IMR-90 (cell line): ENCODE data around the gene GALNT16. TPM values are rescaled to one million over a fixed set of nuclear protein-coding genes. Genes with fewer than 3 reads are reported as not detected.

ENCODE experiments used
- ATAC-seq: fragments of 200-7000 bp; cut with Tn5 transposase; 2 replicates; pipeline ENCODE4 v1.9.1; 2020; ENCODE audit warnings: low read depth, mild to moderate bottlenecking, moderate library complexity
- BruUV-seq: library from RNA; stranded (reverse); fragments of 400-500 nt; replicated peaks from 2 replicates; lab custom pipeline; 2021; lab: Mats Ljungman, UMichigan
- CTCF ChIA-PET: fragments of 300-600 bp; formaldehyde crosslinking; extraction: SDS; loops from one replicate; lab custom pipeline; 2021; ENCODE audit warnings: antibody characterized with exemption; lab: Yijun Ruan, JAX
- POLR2A ChIA-PET: fragments of 300-600 bp; sonication (Branson Sonifier 250); formaldehyde crosslinking; loops from one replicate; lab custom pipeline; 2022; ENCODE audit warnings: antibody characterized with exemption; ENCODE audit not compliant: unreplicated experiment; lab: Charles Lee
- DNase-seq: peaks from one replicate; pipeline ENCODE4 v3.0.0; 2013
- H2AFZ ChIP-seq: replicated peaks from 2 replicates; pipeline ENCODE3; 2013; ENCODE audit warnings: low read length, mild to moderate bottlenecking; ENCODE audit not compliant: poor library complexity
- H2AK5ac ChIP-seq: 2 replicates; pipeline ENCODE4 v1.6.1; 2013; ENCODE audit warnings: low read depth, low read length, inconsistent platforms
- H2AK9ac ChIP-seq: replicated peaks from 2 replicates; pipeline ENCODE3; 2013; ENCODE audit warnings: mild to moderate bottlenecking, low read depth, low read length, moderate library complexity; ENCODE audit not compliant: poor library complexity
- H2BK120ac ChIP-seq: 2 replicates; pipeline ENCODE4 v1.6.1; 2013; ENCODE audit warnings: low read depth, low read length, inconsistent platforms
- H2BK15ac ChIP-seq: 3 replicates; pipeline ENCODE4 v1.6.1; 2013; ENCODE audit warnings: low read depth, low read length, inconsistent platforms
- H2BK20ac ChIP-seq: 2 replicates; pipeline ENCODE4 v1.6.1; 2013; ENCODE audit warnings: low read depth, mild to moderate bottlenecking, inconsistent platforms, low read length, moderate library complexity
- H2BK5ac ChIP-seq: 2 replicates; pipeline ENCODE4 v1.6.1; 2013; ENCODE audit warnings: mild to moderate bottlenecking, low read depth, low read length, inconsistent platforms; ENCODE audit not compliant: poor library complexity, severe bottlenecking
- H3K14ac ChIP-seq: replicated peaks from 2 replicates; pipeline ENCODE4 v1.6.1; 2013; ENCODE audit warnings: low read depth, low read length, inconsistent platforms
- H3K18ac ChIP-seq: 2 replicates; pipeline ENCODE4 v1.6.1; 2013; ENCODE audit warnings: low read depth, low read length, control low read depth
- H3K23ac ChIP-seq: 2 replicates; pipeline ENCODE4 v1.6.1; 2013; ENCODE audit warnings: low read depth, low read length, inconsistent platforms
- H3K27ac ChIP-seq: 2 replicates; pipeline ENCODE4 v1.5.1; 2013; ENCODE audit warnings: mild to moderate bottlenecking, control low read depth, low read length; ENCODE audit not compliant: insufficient read depth
- H3K27me3 ChIP-seq: 2 replicates; pipeline ENCODE4 v1.6.1; 2013; ENCODE audit warnings: low read length; ENCODE audit not compliant: control insufficient read depth, insufficient read depth
- H3K36me3 ChIP-seq: 2 replicates; pipeline ENCODE4 v1.6.1; 2013; ENCODE audit warnings: low read length, mixed read lengths; ENCODE audit not compliant: control insufficient read depth, insufficient read depth
- H3K4ac ChIP-seq: 2 replicates; pipeline ENCODE4 v1.6.1; 2013; ENCODE audit warnings: low read depth, low read length, inconsistent platforms
- H3K4me1 ChIP-seq: 2 replicates; pipeline ENCODE4 v1.6.1; 2013; ENCODE audit warnings: low read length, mixed read lengths; ENCODE audit not compliant: control insufficient read depth, insufficient read depth
- H3K4me2 ChIP-seq: 2 replicates; pipeline ENCODE4 v1.6.1; 2013; ENCODE audit warnings: low read depth, mild to moderate bottlenecking, control low read depth, low read length, moderate library complexity
- H3K4me3 ChIP-seq: 2 replicates; pipeline ENCODE4 v1.5.1; 2013; ENCODE audit warnings: low read depth, mild to moderate bottlenecking, control low read depth, low read length, moderate library complexity; ENCODE audit not compliant: insufficient read depth
- H3K56ac ChIP-seq: 2 replicates; pipeline ENCODE4 v1.6.1; 2013; ENCODE audit warnings: low read length, inconsistent platforms; ENCODE audit not compliant: insufficient read depth; ENCODE audit errors: extremely low read depth
- H3K79me1 ChIP-seq, 2 experiments: 2 replicates each; pipeline ENCODE4 v1.6.1; 2013; ENCODE audit warnings: low read length in 2 of 2, inconsistent platforms in 1 of 2, low read depth in 1 of 2
- H3K9ac ChIP-seq: 2 replicates; pipeline ENCODE4 v1.6.1; 2013; ENCODE audit warnings: low read depth, low read length, control low read depth
- H3K9me1 ChIP-seq: 2 replicates; pipeline ENCODE4 v1.6.1; 2013; ENCODE audit warnings: low read length, inconsistent platforms; ENCODE audit not compliant: insufficient read depth
- H3K9me3 ChIP-seq: 2 replicates; pipeline ENCODE4 v1.6.1; 2013; ENCODE audit warnings: low read length; ENCODE audit not compliant: control insufficient read depth, insufficient read depth
- H4K20me1 ChIP-seq: 2 replicates; pipeline ENCODE4 v1.6.1; 2013; ENCODE audit warnings: low read length, inconsistent platforms; ENCODE audit not compliant: insufficient read depth
- H4K5ac ChIP-seq: 2 replicates; pipeline ENCODE4 v1.6.1; 2013; ENCODE audit warnings: mild to moderate bottlenecking, low read depth, low read length, control low read depth
- H4K8ac ChIP-seq, 2 experiments: 2 replicates each; pipeline ENCODE4 v1.6.1; 2013; ENCODE audit warnings: low read depth in 2 of 2, low read length in 2 of 2, control low read depth in 1 of 2, inconsistent platforms in 1 of 2
- H4K91ac ChIP-seq: 2 replicates; pipeline ENCODE4 v1.6.1; 2013; ENCODE audit warnings: low read depth, low read length, inconsistent platforms; ENCODE audit not compliant: insufficient read depth
- BHLHE40 ChIP-seq: fragments of 150-350 bp; IDR thresholded peaks from 2 replicates; pipeline ENCODE4 v1.6.1; 2016; ENCODE audit warnings: mild to moderate bottlenecking, low read depth, low read length
- CEBPB ChIP-seq: IDR thresholded peaks from 2 replicates; pipeline ENCODE4 v1.6.1; 2012; ENCODE audit warnings: low read depth, low read length, improper control_type of control experiment
- CHD1 ChIP-seq: IDR thresholded peaks from 2 replicates; pipeline ENCODE4 v1.6.1; 2012; ENCODE audit warnings: low read depth, low read length, improper control_type of control experiment
- CTCF ChIP-seq: conservative IDR thresholded peaks from 2 replicates; pipeline ENCODE4 v1.5.1; 2012; ENCODE audit warnings: mild to moderate bottlenecking, low read depth, low read length, improper control_type of control experiment
- FOS ChIP-seq: fragments of 150-350 bp; IDR thresholded peaks from 2 replicates; pipeline ENCODE4 v1.6.1; 2016; ENCODE audit warnings: low read depth, low read length
- MAFK ChIP-seq: IDR thresholded peaks from 2 replicates; pipeline ENCODE4 v1.6.1; 2012; ENCODE audit warnings: low read depth, low read length, improper control_type of control experiment
- MAZ ChIP-seq: IDR thresholded peaks from 2 replicates; pipeline ENCODE4 v1.6.1; 2012; ENCODE audit warnings: low read depth, mild to moderate bottlenecking, low read length, improper control_type of control experiment, moderate library complexity, borderline replicate concordance
- MXI1 ChIP-seq: IDR thresholded peaks from 2 replicates; pipeline ENCODE4 v1.6.1; 2012; ENCODE audit warnings: low read depth, mild to moderate bottlenecking, low read length, moderate library complexity, borderline replicate concordance
- NFE2L2 ChIP-seq: fragments of 150-350 bp; IDR thresholded peaks from 2 replicates; pipeline ENCODE4 v1.6.1; 2016; ENCODE audit warnings: low read depth, mild to moderate bottlenecking, low read length
- POLR2A ChIP-seq: IDR thresholded peaks from 2 replicates; pipeline ENCODE4 v1.6.1; 2012; ENCODE audit warnings: mild to moderate bottlenecking, low read depth, low read length
- RAD21 ChIP-seq: IDR thresholded peaks from 2 replicates; pipeline ENCODE4 v1.6.1; 2012; ENCODE audit warnings: low read length, improper control_type of control experiment
- RCOR1 ChIP-seq: IDR thresholded peaks from 2 replicates; pipeline ENCODE4 v1.6.1; 2012; ENCODE audit warnings: mild to moderate bottlenecking, low read length, improper control_type of control experiment; ENCODE audit not compliant: insufficient replicate concordance
- RFX5 ChIP-seq: IDR thresholded peaks from 2 replicates; pipeline ENCODE4 v1.8.0; 2012; ENCODE audit warnings: low read depth, mild to moderate bottlenecking, low read length, moderate library complexity
- SMC3 ChIP-seq: fragments of 150-350 bp; IDR thresholded peaks from 2 replicates; pipeline ENCODE4 v1.6.1; 2016; ENCODE audit warnings: low read depth, mild to moderate bottlenecking, antibody characterized with exemption, low read length, moderate library complexity
- WGBS, 2 experiments: methylation state at CpG; one replicate each; pipeline versions ENCODE4 v1.1.5 to v1.1.7; 2013; ENCODE audit warnings: missing lambda C conversion rate in 2 of 2; ENCODE audit not compliant: insufficient read length in 1 of 2; ENCODE audit errors: extremely low coverage in 2 of 2; 5-methylcytosine and 5-hydroxymethylcytosine counted together
- dilution Hi-C: fragments of 300-500 bp; cut with HindIII; formaldehyde crosslinking; loops from one replicate; pipeline ENCODE4 v1.14.3; 2018; ENCODE audit warnings: low sequenced_read_pairs; ENCODE audit not compliant: unreplicated experiment
- in situ Hi-C: fragments of 300-500 bp; cut with MboI; formaldehyde crosslinking; loops from 3 replicates; pipeline ENCODE4 v1.14.3; 2019; ENCODE audit warnings: low sequenced_read_pairs, inconsistent platforms, mixed read lengths
- intact Hi-C: fragments of 100-400 bp; cut with micrococcal nuclease; formaldehyde crosslinking; loops from 2 replicates; pipeline ENCODE4 v1.10.0; 2022
- polyA plus RNA-seq, 3 experiments: library from polyadenylated mRNA; depleted of rRNA; stranded (reverse); fragments of >200 nt; gene quantifications; 2 replicates each; pipeline ENCODE4 v1.2.3, GENCODE V29; 2012; ENCODE audit warnings: low replicate concordance in 1 of 3
- total RNA-seq: library from RNA; depleted of rRNA; stranded (reverse); fragments of >200 nt; gene quantifications from 2 replicates; pipeline ENCODE4 v1.2.3, GENCODE V29; 2012
- TF ChIP-seq, protein P1 (sequence below): fragments of 150-350 bp; IDR thresholded peaks from 2 replicates; pipeline ENCODE4 v1.6.1; 2016; ENCODE audit warnings: low read depth, mild to moderate bottlenecking, low read length, moderate library complexity, borderline replicate concordance
- TF ChIP-seq, protein P2 (sequence below): fragments of 150-350 bp; IDR thresholded peaks from 2 replicates; pipeline ENCODE4 v1.6.1; 2017; ENCODE audit warnings: mild to moderate bottlenecking, antibody characterized with exemption, low read length, low read depth

Gene GALNT16
- total and polyA plus RNA-seq, 2 of the 4 experiments (the other 2 are of a cell fraction): 0.36 to 1.5 TPM

GRCh38 chr14:69350892-69351291 is 90.9 kb downstream of the GALNT16 start:
- Histone ChIP-seq H4K20me1 (no peaks in the 10 kb centered on the region), H3K9ac (no peak overlapping the region), H3K4me1 (peaks cover 2% of the 10 kb centered on the region), H3K23ac (no peak overlapping the region), H2BK120ac (no peak overlapping the region), H3K27me3 (peaks cover 27% of the 10 kb centered on the region), H2BK5ac (no peak overlapping the region), H3K56ac (no peak overlapping the region), H2BK20ac (no peak overlapping the region), H3K4ac (no peak overlapping the region), H3K79me1 (no peaks in the 10 kb centered on the region), H4K5ac (no peak overlapping the region), H4K8ac (no peak overlapping the region), H4K91ac (no peak overlapping the region), H2AFZ (no peak overlapping the region), H3K9me3 (no peaks in the 10 kb centered on the region), H3K4me2 (no peak overlapping the region), H3K36me3 (no peaks in the 10 kb centered on the region), H2BK15ac (no peak overlapping the region), H2AK9ac (no peak overlapping the region), H3K14ac (no peak overlapping the region), H3K9me1 (no peaks in the 10 kb centered on the region), H2AK5ac (no peak overlapping the region), H3K4me3 (no peak overlapping the region), H3K27ac (no peak overlapping the region), H3K18ac (no peak overlapping the region)
- dilution Hi-C loops: no loop called here
- in situ Hi-C loops: no loop called here
- intact Hi-C loops: no loop called here
- 71% methylated on average over 1 of the region's 5 CpGs; no CpG with 5 or more reads in 1 of the 2 experiments for WGBS, 2 experiments
- DNase-seq (no peak), ATAC-seq (no peak)
- CTCF ChIA-PET: no interaction called here
- no TSS peak for BruUV-seq
- TF ChIP-seq BHLHE40 (no peak), MXI1 (no peak), CTCF (no peak), POLR2A (no peak), CHD1 (no peak), RFX5 (no peak), CEBPB (no peak), RAD21 (no peak), MAFK (no peak), NFE2L2 (no peak), RCOR1 (no peak), FOS (no peak), MAZ (no peak), SMC3 (no peak)
- TF ChIP-seq, protein P1, sequence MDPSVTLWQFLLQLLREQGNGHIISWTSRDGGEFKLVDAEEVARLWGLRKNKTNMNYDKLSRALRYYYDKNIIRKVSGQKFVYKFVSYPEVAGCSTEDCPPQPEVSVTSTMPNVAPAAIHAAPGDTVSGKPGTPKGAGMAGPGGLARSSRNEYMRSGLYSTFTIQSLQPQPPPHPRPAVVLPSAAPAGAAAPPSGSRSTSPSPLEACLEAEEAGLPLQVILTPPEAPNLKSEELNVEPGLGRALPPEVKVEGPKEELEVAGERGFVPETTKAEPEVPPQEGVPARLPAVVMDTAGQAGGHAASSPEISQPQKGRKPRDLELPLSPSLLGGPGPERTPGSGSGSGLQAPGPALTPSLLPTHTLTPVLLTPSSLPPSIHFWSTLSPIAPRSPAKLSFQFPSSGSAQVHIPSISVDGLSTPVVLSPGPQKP: no peak
- TF ChIP-seq, protein P2, sequence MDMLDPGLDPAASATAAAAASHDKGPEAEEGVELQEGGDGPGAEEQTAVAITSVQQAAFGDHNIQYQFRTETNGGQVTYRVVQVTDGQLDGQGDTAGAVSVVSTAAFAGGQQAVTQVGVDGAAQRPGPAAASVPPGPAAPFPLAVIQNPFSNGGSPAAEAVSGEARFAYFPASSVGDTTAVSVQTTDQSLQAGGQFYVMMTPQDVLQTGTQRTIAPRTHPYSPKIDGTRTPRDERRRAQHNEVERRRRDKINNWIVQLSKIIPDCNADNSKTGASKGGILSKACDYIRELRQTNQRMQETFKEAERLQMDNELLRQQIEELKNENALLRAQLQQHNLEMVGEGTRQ: no peak
- POLR2A ChIA-PET: no interaction called here
